Measurements from ENCODE around the gene THSD7A.

The THSD7A gene

DNA sequence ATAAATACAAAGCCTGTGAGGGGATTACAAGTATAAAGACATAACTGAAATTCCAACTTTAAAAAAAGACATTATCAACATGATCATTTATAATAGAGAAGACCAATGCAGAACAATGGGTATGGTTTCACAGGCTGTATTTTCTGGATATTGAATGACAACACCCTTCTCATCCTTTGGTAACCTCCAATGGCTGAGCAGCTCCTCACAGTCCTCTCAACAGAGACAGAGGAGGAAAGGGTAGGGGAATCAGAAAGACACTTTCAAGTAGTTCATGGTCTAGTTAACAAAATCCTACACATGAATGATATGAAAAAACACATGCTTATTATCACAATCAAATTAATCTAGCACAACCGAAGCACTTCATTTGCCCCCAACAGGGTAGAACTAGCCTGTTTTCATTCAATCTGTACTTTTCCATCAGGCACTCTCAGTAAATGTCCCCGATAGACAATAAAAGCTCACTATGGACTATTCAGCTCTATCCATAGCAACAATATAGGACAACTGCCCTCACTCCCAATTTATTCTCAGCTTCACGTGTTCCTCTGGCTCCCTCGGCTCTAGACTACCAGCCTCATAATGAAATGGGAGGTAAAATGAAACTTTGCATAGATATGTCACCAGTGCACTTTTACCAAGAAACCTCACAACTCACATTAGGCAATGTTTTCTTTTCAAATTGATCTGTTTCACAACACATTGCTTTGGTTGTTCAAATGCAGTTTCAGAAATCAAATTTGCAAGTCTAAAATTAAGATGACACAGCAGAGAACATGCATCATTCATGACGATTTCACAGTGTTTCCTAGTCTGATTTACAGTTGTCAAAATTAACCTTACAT, 211.4 kb downstream of the THSD7A start:
- DNase-seq = no peak

DNA sequence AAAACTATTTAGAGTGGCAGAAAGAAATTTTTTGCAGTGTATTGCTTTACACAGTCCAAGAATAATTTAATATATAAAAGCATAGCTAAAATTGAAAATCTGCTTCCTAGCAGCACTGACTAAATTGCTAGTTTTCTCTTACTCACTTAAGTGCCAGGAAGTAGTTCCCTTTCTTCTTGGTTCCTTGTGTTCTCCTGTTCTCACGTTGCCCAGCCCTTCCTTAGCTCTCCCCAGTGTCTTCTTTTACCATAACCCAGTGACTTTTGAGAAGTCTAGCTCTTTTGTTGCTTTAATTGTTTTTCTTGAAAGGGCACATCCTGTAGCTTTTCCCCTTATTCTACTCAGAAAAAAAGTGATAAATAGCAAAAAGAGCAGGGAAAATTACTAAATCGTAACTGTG, 215.5 kb downstream of the THSD7A start:
- DNase-seq = no peak

DNA sequence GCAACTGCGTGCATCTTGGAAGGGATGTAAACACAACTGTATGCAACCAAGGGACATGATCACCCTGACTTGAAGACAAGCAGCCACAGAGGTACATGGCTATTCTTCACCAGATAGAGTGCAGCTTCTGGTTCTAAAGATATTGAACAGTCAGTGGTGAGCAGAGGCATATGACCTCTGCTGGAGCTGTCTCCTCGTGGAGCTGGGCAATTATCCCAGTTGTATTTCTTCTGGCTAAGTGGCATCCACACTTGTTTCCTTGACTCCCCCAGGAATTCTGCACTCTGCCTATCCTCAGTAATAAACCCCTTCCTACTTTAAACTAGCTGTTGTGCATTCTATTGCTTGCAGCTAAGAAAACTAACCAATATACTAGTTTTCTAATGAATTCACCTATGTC, 216.8 kb downstream of the THSD7A start:
- no peak for DNase-seq

GRCh38 chr7:11613292-11613930, 218.6 kb downstream of the THSD7A start:
- DNase-seq = no peak

DNA sequence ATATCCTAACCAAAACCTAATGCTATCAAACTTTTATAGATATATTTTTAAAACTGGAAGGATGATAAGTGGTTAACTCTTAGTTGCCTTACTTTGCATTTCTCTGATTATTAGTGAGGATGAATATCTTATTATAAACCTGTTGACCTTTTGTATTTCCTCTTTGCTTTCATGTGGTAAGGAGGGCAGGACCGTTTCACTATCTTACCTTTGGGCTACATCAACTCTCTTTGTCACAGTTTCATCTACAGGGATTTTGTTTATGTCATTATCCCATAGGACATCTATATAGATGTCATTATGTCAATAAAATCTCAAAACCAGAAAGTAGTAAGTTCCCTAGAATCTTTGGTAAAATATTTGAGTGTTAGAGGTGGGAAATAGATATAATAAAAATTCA, 219.3 kb downstream of the THSD7A start:
- DNase-seq = no peak

GRCh38 chr7:11609096-11609670, 222.8 kb downstream of the THSD7A start:
- DNase-seq = no peak

- no peak for DNase-seq
These were observed 224.3 kb downstream of the THSD7A start for GRCh38 chr7:11607686-11608085.

- no peak for DNase-seq
These were observed 226.2 kb downstream of the THSD7A start for GRCh38 chr7:11605749-11606148.

GRCh38 chr7:11604505-11604904, 227.5 kb downstream of the THSD7A start:
- no peak for DNase-seq

DNA sequence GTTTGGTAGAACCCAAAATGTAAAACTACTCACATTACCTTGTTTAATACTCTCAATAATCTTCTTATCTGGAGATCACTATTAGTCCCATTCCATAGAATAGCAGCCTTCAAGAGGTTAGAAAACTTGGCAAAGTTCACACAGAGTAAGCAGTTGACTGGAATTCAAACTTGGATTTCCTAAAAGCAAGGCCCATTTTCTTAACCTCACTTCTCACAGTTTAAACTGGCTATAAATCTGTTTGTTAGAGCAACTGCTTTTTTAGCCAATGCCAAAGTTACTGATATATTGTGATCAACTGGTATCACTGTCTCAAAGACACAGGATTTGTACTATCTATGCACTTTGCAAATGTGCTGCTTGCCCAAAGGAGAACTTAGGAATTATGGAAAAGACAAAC, 230.2 kb downstream of the THSD7A start:
- DNase-seq = no peak

GRCh38 chr7:11593322-11593721, 238.7 kb downstream of the THSD7A start:
- no peak for DNase-seq

DNA sequence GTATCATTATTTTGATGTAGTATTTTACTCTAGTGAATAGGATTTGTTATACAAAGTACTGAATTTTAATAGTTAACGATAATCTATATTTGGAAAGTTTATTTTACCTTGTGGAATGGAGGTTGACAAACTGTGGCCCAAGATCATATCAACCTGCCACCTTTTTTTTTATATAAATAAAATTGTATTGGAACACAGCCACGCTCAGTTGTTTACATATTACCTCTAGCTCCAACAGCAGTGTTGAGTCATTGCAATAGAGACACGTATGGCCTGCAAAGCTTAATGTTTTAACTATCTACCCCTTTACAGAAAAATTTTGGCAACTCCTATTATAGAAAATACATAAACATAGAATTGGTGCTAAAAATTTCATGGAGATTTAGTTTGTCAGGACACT, 239.3 kb downstream of the THSD7A start:
- DNase-seq = no peak

DNA sequence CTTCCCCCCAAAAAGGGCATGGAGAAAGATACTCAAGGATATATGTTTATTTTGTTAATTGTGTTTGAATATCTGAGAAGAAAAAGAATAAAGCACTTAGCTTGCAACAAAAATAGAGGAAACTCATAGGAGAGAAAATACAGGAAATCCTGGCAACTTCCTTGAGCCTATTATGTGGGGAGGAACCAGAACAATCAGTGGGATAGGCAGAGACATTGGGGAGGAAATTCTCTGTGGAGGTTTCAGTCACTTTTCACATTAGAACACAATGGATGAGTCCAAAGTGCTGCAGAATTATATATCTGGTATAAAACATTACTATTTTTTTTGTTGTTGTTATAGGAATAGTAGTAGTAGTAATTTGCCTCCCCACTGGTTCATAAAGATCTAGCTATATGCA, 240.1 kb downstream of the THSD7A start:
- no peak for DNase-seq

DNA sequence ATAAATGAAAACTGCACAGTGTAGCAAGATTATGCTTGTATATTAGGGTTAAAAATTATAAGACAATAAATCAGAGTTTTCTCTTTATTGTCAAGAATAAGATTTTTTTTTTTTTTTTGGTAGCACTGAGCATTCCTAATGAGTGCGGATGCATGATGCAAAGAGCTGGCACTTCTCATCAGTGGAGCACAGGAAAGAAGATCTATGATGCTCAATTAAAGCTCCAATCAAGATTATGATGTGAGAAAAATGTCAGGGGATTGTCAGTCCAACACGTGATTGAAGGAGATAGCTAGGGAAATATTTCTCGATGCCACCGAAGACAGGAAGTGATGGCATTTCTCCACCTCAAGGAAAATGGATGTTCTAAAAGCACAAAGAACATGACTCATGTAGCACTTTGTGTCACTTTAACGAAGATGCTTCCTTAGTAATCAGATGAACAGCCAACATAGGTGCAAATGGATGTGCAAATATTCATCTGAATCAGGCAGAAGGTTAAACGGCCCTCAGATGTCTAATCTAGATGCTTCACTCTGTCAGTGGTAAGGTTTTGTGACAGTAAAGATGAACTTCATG, 240.9 kb downstream of the THSD7A start:
- no peak for DNase-seq

DNA sequence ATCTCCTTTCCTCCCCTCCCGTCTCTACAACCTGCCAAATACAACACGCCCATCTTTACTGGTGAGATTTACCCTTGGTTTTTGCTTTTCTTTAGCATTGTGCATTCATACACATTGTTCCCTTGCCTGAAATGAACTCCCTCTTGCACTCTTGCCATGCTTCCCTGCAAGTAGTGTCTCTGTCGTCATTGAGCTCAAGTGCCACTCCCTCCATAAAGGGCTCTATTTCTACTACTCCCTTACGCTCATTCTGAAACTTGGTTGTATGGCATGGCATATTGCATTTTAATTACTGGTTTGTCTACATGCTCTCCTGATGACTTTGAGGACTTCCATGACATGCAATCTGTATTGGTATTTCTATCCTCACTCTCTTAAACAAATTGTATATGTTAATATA, 242.7 kb downstream of the THSD7A start:
- no peak for DNase-seq

- no peak for DNase-seq
These were observed 244.2 kb downstream of the THSD7A start for GRCh38 chr7:11587814-11588213.

DNA sequence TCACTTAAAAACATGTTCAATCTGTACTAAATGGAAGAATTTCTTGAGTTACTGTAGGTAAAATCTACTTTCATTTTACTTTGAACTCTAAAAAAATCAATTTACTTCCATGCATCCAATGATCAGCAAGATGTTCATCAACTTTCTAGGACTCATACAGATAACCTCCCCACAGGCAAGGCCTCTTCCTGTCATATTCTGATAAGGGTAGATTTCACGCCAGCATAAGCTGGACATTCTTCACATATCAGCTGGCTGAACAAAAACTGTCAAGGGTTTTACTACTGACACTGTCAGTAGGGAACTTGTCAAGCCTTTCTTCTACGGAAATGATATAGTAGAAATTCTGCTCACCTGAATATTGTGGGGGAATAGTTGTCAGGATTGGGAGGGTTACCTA, 244.9 kb downstream of the THSD7A start:
- DNase-seq = no peak

- no peak for DNase-seq
These were observed 247.5 kb downstream of the THSD7A start for GRCh38 chr7:11584406-11585031.

GRCh38 chr7:11579141-11579540, 252.9 kb downstream of the THSD7A start:
- no peak for DNase-seq

GRCh38 chr7:11576310-11576709, 255.7 kb downstream of the THSD7A start:
- DNase-seq = no peak

DNA sequence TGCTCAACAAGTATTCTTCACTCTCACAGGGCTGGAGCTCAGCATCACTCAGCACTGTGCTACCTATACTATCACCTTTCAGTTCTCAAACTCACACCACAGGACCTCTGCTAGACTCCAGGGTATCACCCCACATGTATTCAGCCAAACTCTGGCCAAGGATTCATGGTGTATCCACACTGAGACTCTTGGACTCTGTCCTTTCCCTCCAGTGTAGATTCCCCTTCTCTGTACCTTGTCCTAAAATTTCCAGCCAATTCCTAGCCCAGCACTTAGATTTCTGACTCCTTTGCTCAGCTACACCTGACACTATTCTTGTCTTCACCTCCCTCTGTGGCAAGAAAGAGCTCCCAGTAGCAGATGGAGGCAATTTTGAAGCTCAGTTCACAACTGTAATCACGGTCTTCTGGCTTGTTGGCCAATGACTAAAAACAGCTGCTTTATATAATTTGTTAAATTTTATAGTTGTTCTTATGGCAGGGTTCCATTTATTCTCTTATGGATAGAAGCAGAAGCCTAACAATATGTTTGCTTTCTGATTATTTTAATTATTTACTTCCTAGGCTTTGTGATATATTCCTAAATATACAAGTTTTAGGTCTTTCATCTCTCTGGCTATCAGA, 258.8 kb downstream of the THSD7A start:
- no peak for DNase-seq

GRCh38 chr7:11570922-11571550, 261.0 kb downstream of the THSD7A start:
- no peak for DNase-seq

Measured in activated gamma-delta T cell (primary cell).